Chondrocyte (in vitro differentiated cells): ENCODE measurements around the gene SCAPER. TPM values are rescaled to one million over a fixed set of nuclear protein-coding genes. Genes with fewer than 3 reads are reported as not detected.

Experiments
- DNase-seq: peaks from one replicate; pipeline ENCODE4 v3.0.0; 2021; ENCODE audit warnings: mixed read lengths, low spot score
- H3K27ac Mint-ChIP-seq: one replicate; pipeline ENCODE4 v1.8.0; 2021; ENCODE audit warnings: mild to moderate bottlenecking, moderate library complexity, mixed read lengths; ENCODE audit not compliant: unreplicated experiment
- H3K27me3 Mint-ChIP-seq: 2 replicates; pipeline ENCODE4 v1.8.0; 2021; ENCODE audit warnings: low read depth, mixed read lengths
- H3K36me3 Mint-ChIP-seq: 2 replicates; pipeline ENCODE4 v1.8.0; 2021; ENCODE audit warnings: low read depth, mixed read lengths
- H3K4me1 Mint-ChIP-seq: 2 replicates; pipeline ENCODE4 v1.8.0; 2021; ENCODE audit warnings: low read depth, mild to moderate bottlenecking, mixed read lengths
- H3K4me3 Mint-ChIP-seq: one replicate; pipeline ENCODE4 v1.8.0; 2021; ENCODE audit warnings: mild to moderate bottlenecking, moderate library complexity, mixed read lengths; ENCODE audit not compliant: unreplicated experiment
- H3K9me3 Mint-ChIP-seq: 2 replicates; pipeline ENCODE4 v1.8.0; 2021; ENCODE audit warnings: low read depth, mixed read lengths
- total RNA-seq: library from RNA; stranded (reverse); gene quantifications from 3 replicates; pipeline ENCODE4 v1.2.1, GENCODE V29; 2021
- TF ChIP-seq, protein P1 (sequence below): fragments of 200-600 bp; sonication (generic); IDR thresholded peaks from 2 replicates; pipeline ENCODE4 v1.5.0; 2021; ENCODE audit warnings: antibody characterized with exemption, mild to moderate bottlenecking, moderate library complexity

Gene SCAPER
- total RNA-seq, 1 donor from 2014 or later: 17.3 TPM

DNA sequence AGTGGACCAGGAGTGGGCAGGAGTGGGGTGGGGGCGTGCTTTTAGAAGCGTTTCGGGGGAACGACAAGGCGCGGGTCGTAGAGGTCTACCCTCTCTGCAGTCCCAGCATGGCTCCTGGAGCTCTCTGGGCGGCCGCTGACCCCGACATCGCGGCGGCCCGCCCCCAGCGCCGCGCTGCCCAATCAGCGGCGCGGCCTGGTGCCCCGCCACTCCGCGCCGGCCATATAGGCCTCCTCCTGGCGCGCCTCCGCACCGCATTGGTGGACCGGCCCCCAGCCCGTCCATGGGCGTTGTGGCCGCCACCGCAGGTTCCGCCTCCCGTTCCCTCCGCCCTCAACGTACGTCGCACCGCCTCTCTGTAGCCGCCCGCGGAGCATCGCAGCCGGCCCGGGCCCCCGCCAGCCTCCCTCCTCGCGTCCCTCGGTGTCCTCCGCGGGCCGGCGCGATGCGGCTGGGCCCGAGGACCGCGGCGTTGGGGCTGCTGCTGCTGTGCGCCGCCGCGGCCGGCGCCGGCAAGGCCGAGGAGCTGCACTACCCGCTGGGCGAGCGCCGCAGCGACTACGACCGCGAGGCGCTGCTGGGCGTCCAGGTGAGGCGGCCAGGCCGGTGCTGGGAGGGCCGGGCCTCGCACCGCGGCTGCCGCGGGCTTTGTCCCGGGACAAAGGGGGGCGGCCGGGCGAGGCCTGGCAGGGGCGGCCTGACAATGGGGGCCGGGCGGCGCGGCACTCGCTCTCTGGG, 26.4 kb upstream of the SCAPER start, which contains the start of gene RCN2:
TSS of gene RCN2 (plus strand) at position 353 of the 738 bp plus-strand sequence. CDS start at position 446, 93 bp downstream.
- H3K27me3 Mint-ChIP-seq: peaks cover 6% of the 10 kb centered on the region

DNA sequence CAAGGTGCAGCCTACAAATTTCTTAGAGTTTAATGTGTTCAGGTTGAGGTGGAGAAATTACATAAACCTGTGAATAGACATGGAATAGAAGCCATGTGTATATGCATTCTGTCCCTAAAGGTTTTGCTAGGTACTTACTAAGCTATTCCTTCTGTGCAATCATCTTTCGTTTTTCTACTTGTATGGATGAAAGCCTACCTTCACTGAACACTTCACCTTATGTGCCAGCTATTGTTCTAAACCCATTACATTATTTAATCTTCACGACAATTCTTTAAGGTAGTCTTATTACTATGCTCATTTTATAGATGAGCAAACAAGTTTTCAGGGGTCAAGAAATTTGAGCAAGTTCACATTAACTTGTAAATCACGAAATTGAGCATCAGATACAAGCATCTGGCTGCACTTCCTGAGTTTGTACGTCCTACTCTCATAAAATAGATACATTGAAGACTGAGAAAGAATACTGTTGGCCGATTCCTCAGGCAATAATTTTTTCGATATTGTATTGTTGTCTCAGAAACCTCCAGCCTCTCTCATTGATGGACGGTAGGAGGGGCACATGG, 25.8 kb upstream of the SCAPER start:
- TF ChIP-seq, protein P1, sequence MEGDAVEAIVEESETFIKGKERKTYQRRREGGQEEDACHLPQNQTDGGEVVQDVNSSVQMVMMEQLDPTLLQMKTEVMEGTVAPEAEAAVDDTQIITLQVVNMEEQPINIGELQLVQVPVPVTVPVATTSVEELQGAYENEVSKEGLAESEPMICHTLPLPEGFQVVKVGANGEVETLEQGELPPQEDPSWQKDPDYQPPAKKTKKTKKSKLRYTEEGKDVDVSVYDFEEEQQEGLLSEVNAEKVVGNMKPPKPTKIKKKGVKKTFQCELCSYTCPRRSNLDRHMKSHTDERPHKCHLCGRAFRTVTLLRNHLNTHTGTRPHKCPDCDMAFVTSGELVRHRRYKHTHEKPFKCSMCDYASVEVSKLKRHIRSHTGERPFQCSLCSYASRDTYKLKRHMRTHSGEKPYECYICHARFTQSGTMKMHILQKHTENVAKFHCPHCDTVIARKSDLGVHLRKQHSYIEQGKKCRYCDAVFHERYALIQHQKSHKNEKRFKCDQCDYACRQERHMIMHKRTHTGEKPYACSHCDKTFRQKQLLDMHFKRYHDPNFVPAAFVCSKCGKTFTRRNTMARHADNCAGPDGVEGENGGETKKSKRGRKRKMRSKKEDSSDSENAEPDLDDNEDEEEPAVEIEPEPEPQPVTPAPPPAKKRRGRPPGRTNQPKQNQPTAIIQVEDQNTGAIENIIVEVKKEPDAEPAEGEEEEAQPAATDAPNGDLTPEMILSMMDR: no peak
- Mint-ChIP-seq H3K36me3 (peaks cover 5% of the 10 kb centered on the region), H3K9me3 (no peaks in the 10 kb centered on the region), H3K27ac (peak overlapping the region; percentile 19), H3K27me3 (peaks cover 6% of the 10 kb centered on the region), H3K4me1 (peaks cover 17% of the 10 kb centered on the region), H3K4me3 (peak overlapping the region; percentile 83)
- no peak for DNase-seq

More for the DNA sequence above, 26.4 kb upstream of the SCAPER start, which contains the start of gene RCN2:
- H3K4me3 Mint-ChIP-seq: peak within 1 kb of the TSS; percentile 83
- TF ChIP-seq, protein P1: no peak
- H3K27ac Mint-ChIP-seq: peak within 1 kb of the TSS; percentile 83
- H3K9me3 Mint-ChIP-seq: no peaks in the 10 kb centered on the region
- peaks cover 5% of the 10 kb centered on the region for H3K36me3 Mint-ChIP-seq
- peaks cover 17% of the 10 kb centered on the region for H3K4me1 Mint-ChIP-seq
- DNase-seq: peak; percentile 98

DNA sequence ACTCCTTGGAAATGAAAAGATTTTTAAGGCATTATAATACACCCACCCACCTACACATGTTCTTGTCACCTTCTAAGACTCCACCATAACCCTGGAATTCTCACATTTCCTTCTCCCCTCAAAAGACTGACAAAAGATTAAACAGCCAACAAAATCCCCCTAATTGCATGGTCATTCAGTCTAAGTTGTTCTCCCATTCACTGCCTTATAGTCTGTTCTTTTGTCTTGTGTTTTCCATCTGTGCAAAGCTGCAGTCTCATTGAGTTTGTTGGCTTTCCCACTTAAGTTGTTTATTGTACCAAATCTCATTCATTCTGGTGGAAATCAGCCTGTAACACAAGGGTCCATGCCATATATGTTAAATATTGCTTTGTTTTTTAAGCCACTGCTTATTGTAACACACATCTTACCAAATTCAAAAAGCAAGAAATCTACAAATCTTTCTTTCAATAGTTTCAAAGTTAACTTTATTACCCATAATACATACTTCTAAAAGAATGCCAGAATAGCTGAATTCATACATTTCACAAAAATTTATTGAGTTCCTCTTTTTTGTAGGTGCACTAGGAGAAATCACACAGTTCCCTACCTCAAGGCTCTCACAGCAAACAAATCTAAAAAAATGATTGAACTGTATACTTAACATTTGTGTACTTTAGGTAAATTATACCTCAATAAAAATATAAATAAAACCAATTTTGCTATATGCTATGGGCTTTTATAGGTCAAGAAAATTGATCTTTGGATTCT, 24.0 kb upstream of the SCAPER start:
- H3K4me3 Mint-ChIP-seq: no peak overlapping the region
- no peak for DNase-seq
- no peaks in the 10 kb centered on the region for H3K9me3 Mint-ChIP-seq
- peaks cover 2% of the 10 kb centered on the region for H3K36me3 Mint-ChIP-seq
- peaks cover 17% of the 10 kb centered on the region for H3K4me1 Mint-ChIP-seq
- TF ChIP-seq, protein P1: no peak
- H3K27me3 Mint-ChIP-seq: peaks cover 6% of the 10 kb centered on the region
- no peak overlapping the region for H3K27ac Mint-ChIP-seq

DNA sequence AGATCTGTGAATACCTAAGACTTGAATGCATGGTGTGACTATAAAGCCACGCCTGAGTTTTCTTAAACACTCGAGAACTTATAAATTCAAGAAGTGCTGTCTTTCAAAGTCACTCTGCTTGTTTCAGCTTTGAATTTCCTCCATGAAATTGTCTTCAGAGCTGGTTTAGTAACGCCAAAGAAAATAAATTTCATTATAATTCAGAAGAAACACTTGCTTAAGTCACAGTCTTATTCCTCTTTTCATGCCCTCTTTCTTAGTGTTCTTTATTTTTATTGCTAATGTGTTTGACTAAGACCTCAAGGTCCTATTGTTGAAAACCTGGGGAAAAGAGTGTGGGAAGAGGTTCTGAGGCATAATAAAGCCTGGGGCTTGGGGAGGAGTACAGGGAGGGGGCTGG, 23.1 kb upstream of the SCAPER start:
- Mint-ChIP-seq H3K9me3 (no peaks in the 10 kb centered on the region), H3K4me1 (peaks cover 16% of the 10 kb centered on the region), H3K27ac (no peak overlapping the region), H3K36me3 (peaks cover 2% of the 10 kb centered on the region), H3K27me3 (peaks cover 8% of the 10 kb centered on the region), H3K4me3 (no peak overlapping the region)
- DNase-seq: no peak
- TF ChIP-seq, protein P1: no peak

DNA sequence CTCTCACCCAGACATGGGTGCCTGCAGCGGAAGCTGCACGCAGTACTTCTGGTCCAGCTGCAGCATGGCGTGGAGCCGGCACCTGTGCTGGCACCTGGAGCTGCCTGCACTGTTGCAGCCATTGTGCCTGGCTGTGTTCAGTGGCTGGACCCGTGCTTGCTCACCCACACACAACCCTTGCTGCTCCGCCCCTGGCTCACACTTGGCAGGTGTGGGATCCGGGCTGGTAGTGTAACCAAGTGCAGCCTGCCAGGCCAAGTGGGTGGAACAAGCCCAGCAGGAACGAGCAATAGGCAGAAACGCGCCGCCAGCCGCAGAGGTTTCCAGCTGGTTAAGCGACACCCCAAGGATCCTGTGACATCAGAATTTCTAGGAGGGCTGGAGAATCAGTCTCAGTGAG, 11.2 kb upstream of the SCAPER start:
- Mint-ChIP-seq H3K4me3 (no peak overlapping the region), H3K36me3 (no peaks in the 10 kb centered on the region), H3K27me3 (peaks cover 22% of the 10 kb centered on the region), H3K27ac (no peak overlapping the region), H3K9me3 (no peaks in the 10 kb centered on the region), H3K4me1 (no peaks in the 10 kb centered on the region)
- DNase-seq: no peak
- TF ChIP-seq, protein P1: no peak
